ENCODE data around the gene PLIN5.

GRCh38 chr19:4570402-4570801, 35.4 kb upstream of the PLIN5 start:
- TF ChIP-seq CTCF (conservative IDR thresholded peaks at IDR 0.05 in 1 of 2, IDR thresholded peaks at IDR 0.05 in 1 of 2; ENCODE audit: extremely low read depth in 1 of 2, insufficient read depth in 1 of 2, low read depth in 1 of 2, low read length in 2 of 2): no peak
- no peak for TF ChIP-seq EZH2 (IDR thresholded peaks at IDR 0.05; ENCODE audit: borderline replicate concordance, low read length)
